Progenitor cell of endocrine pancreas (in vitro differentiated cells): Measurements from ENCODE around the gene PTPRD. TPM values are rescaled to one million over a fixed set of nuclear protein-coding genes. Genes with fewer than 3 reads are reported as not detected.

ENCODE experiments used
- DNase-seq: peaks from one replicate; pipeline ENCODE4 v3.0.0; 2021; ENCODE audit warnings: low spot score; ENCODE audit not compliant: unreplicated experiment
- H3K27ac Mint-ChIP-seq: 2 replicates; pipeline ENCODE4 v1.8.0; 2021; ENCODE audit warnings: mild to moderate bottlenecking, moderate library complexity, mixed read lengths
- H3K27me3 Mint-ChIP-seq: 2 replicates; pipeline ENCODE4 v1.8.0; 2021; ENCODE audit warnings: mixed read lengths
- H3K36me3 Mint-ChIP-seq: 2 replicates; pipeline ENCODE4 v1.8.0; 2022; ENCODE audit warnings: mixed read lengths; ENCODE audit not compliant: insufficient read depth
- H3K4me1 Mint-ChIP-seq: 2 replicates; pipeline ENCODE4 v1.8.0; 2021; ENCODE audit warnings: low read depth, mixed read lengths
- H3K4me3 Mint-ChIP-seq: 2 replicates; pipeline ENCODE4 v1.8.0; 2021; ENCODE audit warnings: low read depth, mild to moderate bottlenecking, moderate library complexity, mixed read lengths
- H3K9me3 Mint-ChIP-seq: 2 replicates; pipeline ENCODE4 v1.8.0; 2021; ENCODE audit warnings: low read depth, mixed read lengths
- CTCF ChIP-seq: fragments of 200-600 bp; sonication (generic); IDR thresholded peaks from one replicate; pipeline ENCODE4 v1.5.0; 2021; ENCODE audit warnings: antibody characterized with exemption, mild to moderate bottlenecking; ENCODE audit not compliant: unreplicated experiment
- total RNA-seq: library from RNA; stranded (reverse); gene quantifications from 2 replicates; pipeline ENCODE4 v1.2.1, GENCODE V29; 2021

Gene PTPRD
- total RNA-seq, 1 donor from 2014 or later: 124 TPM

- TF ChIP-seq CTCF: no peak
- Mint-ChIP-seq H3K27me3 (no peaks in the 10 kb centered on the region), H3K4me3 (no peak overlapping the region), H3K4me1 (peaks cover 1% of the 10 kb centered on the region), H3K27ac (no peak overlapping the region), H3K36me3 (peaks cover 2% of the 10 kb centered on the region), H3K9me3 (no peaks in the 10 kb centered on the region)
- DNase-seq: no peak
These were observed 1806.7 kb downstream of the PTPRD start for GRCh38 chr9:8806150-8806549.

GRCh38 chr9:8804613-8805012 is 1808.2 kb downstream of the PTPRD start:
- H3K27me3 Mint-ChIP-seq: no peaks in the 10 kb centered on the region
- H3K27ac Mint-ChIP-seq: no peak overlapping the region
- H3K36me3 Mint-ChIP-seq: no peaks in the 10 kb centered on the region
- no peaks in the 10 kb centered on the region for H3K9me3 Mint-ChIP-seq
- TF ChIP-seq CTCF: no peak
- H3K4me3 Mint-ChIP-seq: no peak overlapping the region
- peaks cover 6% of the 10 kb centered on the region for H3K4me1 Mint-ChIP-seq
- DNase-seq: no peak

- Mint-ChIP-seq H3K27me3 (no peaks in the 10 kb centered on the region), H3K4me3 (no peak overlapping the region)
- DNase-seq: no peak
These were observed 1810.6 kb downstream of the PTPRD start for GRCh38 chr9:8802242-8802641.

GRCh38 chr9:8800196-8800595 is 1812.6 kb downstream of the PTPRD start:
- H3K27me3 Mint-ChIP-seq: no peaks in the 10 kb centered on the region
- H3K4me3 Mint-ChIP-seq: no peak overlapping the region
- no peaks in the 10 kb centered on the region for H3K36me3 Mint-ChIP-seq
- H3K4me1 Mint-ChIP-seq: peaks cover 6% of the 10 kb centered on the region
- H3K9me3 Mint-ChIP-seq: no peaks in the 10 kb centered on the region
- no peak for DNase-seq
- H3K27ac Mint-ChIP-seq: no peak overlapping the region
- no peak for TF ChIP-seq CTCF

More at GRCh38 chr9:8802242-8802641, 1810.6 kb downstream of the PTPRD start:
- TF ChIP-seq CTCF: no peak
- Mint-ChIP-seq H3K27ac (no peak overlapping the region), H3K4me1 (peaks cover 6% of the 10 kb centered on the region), H3K9me3 (no peaks in the 10 kb centered on the region), H3K36me3 (no peaks in the 10 kb centered on the region)

GRCh38 chr9:8799615-8800014 is 1813.2 kb downstream of the PTPRD start:
- no peaks in the 10 kb centered on the region for H3K36me3 Mint-ChIP-seq
- no peaks in the 10 kb centered on the region for H3K9me3 Mint-ChIP-seq
- H3K4me1 Mint-ChIP-seq: peaks cover 6% of the 10 kb centered on the region
- no peak overlapping the region for H3K4me3 Mint-ChIP-seq
- H3K27me3 Mint-ChIP-seq: no peaks in the 10 kb centered on the region
- TF ChIP-seq CTCF: no peak
- no peak overlapping the region for H3K27ac Mint-ChIP-seq
- DNase-seq: no peak
